Measurements from ENCODE around the gene CBR4.

The CBR4 gene

GRCh38 chr4:169052594-169052945 lies 42.5 kb upstream of the CBR4 start:
- no peaks in the 10 kb centered on the region for H3K27me3 ChIP-seq (ENCODE audit: control insufficient read depth, insufficient read depth, low read length)
- H3K4me3 ChIP-seq (ENCODE audit: low read depth, low read length), result no peak overlapping the region
- H3K9me3 ChIP-seq (ENCODE audit: control insufficient read depth, low read length), result no peaks in the 10 kb centered on the region
- no peak overlapping the region for H2AFZ ChIP-seq
- no peak for TF ChIP-seq CTCF (IDR thresholded peaks at IDR 0.05)
- no peaks in the 10 kb centered on the region for H3K4me1 ChIP-seq
- no peak overlapping the region for H3K4me2 ChIP-seq (ENCODE audit: low read length)
- H3K79me2 ChIP-seq, result no peaks in the 10 kb centered on the region
- no peaks in the 10 kb centered on the region for H3K36me3 ChIP-seq (ENCODE audit: control insufficient read depth, insufficient read depth, low read length)
- H3K27ac ChIP-seq, result no peak overlapping the region
- no peak overlapping the region for H3K9ac ChIP-seq

- H3K4me3 ChIP-seq (ENCODE audit: low read depth, low read length), result no peak overlapping the region
- no peaks in the 10 kb centered on the region for H3K4me1 ChIP-seq
- H3K4me2 ChIP-seq (ENCODE audit: low read length), result no peak overlapping the region
- TF ChIP-seq CTCF (IDR thresholded peaks at IDR 0.05), result no peak
- no peak overlapping the region for H3K9ac ChIP-seq
- no peaks in the 10 kb centered on the region for H3K36me3 ChIP-seq (ENCODE audit: control insufficient read depth, insufficient read depth, low read length)
- H3K27ac ChIP-seq, result no peak overlapping the region
- H2AFZ ChIP-seq, result no peak overlapping the region
- H3K9me3 ChIP-seq (ENCODE audit: control insufficient read depth, low read length), result no peaks in the 10 kb centered on the region
- H3K27me3 ChIP-seq (ENCODE audit: control insufficient read depth, insufficient read depth, low read length), result no peaks in the 10 kb centered on the region
- H3K79me2 ChIP-seq, result no peaks in the 10 kb centered on the region
Measured at GRCh38 chr4:169051761-169052593, 41.9 kb upstream of the CBR4 start.

GRCh38 chr4:169050881-169051760 lies 41.1 kb upstream of the CBR4 start:
- H3K36me3 ChIP-seq (ENCODE audit: control insufficient read depth, insufficient read depth, low read length), result no peaks in the 10 kb centered on the region
- no peaks in the 10 kb centered on the region for H3K4me1 ChIP-seq
- no peaks in the 10 kb centered on the region for H3K27me3 ChIP-seq (ENCODE audit: control insufficient read depth, insufficient read depth, low read length)
- H3K4me2 ChIP-seq (ENCODE audit: low read length), result no peak overlapping the region
- H3K4me3 ChIP-seq (ENCODE audit: low read depth, low read length), result no peak overlapping the region
- H3K79me2 ChIP-seq, result no peaks in the 10 kb centered on the region
- no peak for TF ChIP-seq CTCF (IDR thresholded peaks at IDR 0.05)
- no peak overlapping the region for H2AFZ ChIP-seq
- H3K27ac ChIP-seq, result no peak overlapping the region
- no peak overlapping the region for H3K9ac ChIP-seq
- H3K9me3 ChIP-seq (ENCODE audit: control insufficient read depth, low read length), result no peaks in the 10 kb centered on the region

GRCh38 chr4:169050284-169050683 lies 40.2 kb upstream of the CBR4 start:
- no peaks in the 10 kb centered on the region for H3K36me3 ChIP-seq (ENCODE audit: control insufficient read depth, insufficient read depth, low read length)
- no peak overlapping the region for H3K27ac ChIP-seq
- H3K9ac ChIP-seq, result no peak overlapping the region
- no peak overlapping the region for H3K4me3 ChIP-seq (ENCODE audit: low read depth, low read length)
- no peaks in the 10 kb centered on the region for H3K9me3 ChIP-seq (ENCODE audit: control insufficient read depth, low read length)
- H3K4me2 ChIP-seq (ENCODE audit: low read length), result no peak overlapping the region
- H3K79me2 ChIP-seq, result no peaks in the 10 kb centered on the region
- no peaks in the 10 kb centered on the region for H3K4me1 ChIP-seq
- no peak for TF ChIP-seq CTCF (IDR thresholded peaks at IDR 0.05)
- no peak overlapping the region for H2AFZ ChIP-seq
- H3K27me3 ChIP-seq (ENCODE audit: control insufficient read depth, insufficient read depth, low read length), result no peaks in the 10 kb centered on the region
